Measurements from ENCODE around the gene INPP1.

DNA sequence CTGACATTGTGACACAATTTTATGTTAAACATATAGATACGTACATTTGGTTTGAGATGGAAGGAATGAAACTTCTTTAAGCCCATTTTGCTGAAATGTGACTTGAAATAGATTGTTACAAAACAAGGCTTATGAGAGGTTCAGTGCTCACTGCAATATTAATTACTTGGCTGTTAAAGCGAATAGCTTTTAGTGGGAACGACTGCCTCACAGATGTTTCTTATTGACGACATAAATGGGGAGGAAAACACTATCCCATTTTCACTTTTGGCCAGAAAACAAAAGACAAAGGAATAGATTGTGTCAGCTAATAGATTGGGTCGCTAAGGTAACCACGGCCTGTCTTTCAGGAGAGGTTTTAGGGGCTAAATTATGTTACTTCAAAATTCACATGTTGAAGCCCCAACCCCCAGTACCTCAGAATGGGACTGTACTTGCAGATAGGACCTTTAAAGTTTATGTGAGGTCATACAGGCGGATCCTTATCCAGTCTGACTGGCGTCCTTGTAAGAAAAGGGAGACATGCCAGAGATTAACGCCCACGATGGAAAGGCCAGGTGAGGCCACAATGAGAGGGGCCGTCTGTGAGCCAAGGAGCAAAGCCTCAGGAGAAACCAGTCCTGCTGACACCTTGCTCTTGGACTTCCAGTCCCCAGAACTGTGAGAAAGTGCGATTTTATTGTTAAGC lies 10.8 kb downstream of the INPP1 start:
- no peak for TF ChIP-seq POLR2A (IDR thresholded peaks at IDR 0.05; ENCODE audit: low read depth, low read length)
- TF ChIP-seq TAF1 (IDR thresholded peaks at IDR 0.05; ENCODE audit: borderline replicate concordance, low read depth, low read length): no peak
- TF ChIP-seq POLR2AphosphoS5 (IDR thresholded peaks at IDR 0.05; ENCODE audit: low read depth, low read length): no peak
